ENCODE measurements around the gene LPAR3.

GRCh38 chr1:84859866-84860265, 33.1 kb downstream of the LPAR3 start:
- no peak for TF ChIP-seq YY1 (IDR thresholded peaks at IDR 0.05; ENCODE audit: insufficient read depth, insufficient read length)
- no peak for TF ChIP-seq ZNF274 (IDR thresholded peaks at IDR 0.05; ENCODE audit: low read depth, low read length)
- no peak for TF ChIP-seq SUZ12 (IDR thresholded peaks at IDR 0.05; ENCODE audit: extremely low read depth, insufficient read depth, insufficient read length)

Data from NT2/D1 (cell line).